Calu3 (cell line): ENCODE data around the gene RBL2. TPM values are rescaled to one million over a fixed set of nuclear protein-coding genes. Genes with fewer than 3 reads are reported as not detected.
"Not testable (repeated sequence)": the region's sequence is repeated elsewhere in the genome, so short reads cannot be mapped to it uniquely, and the experiment has no call there.

Experiments used
- BruUV-seq: library from RNA; stranded (reverse); fragments of 400-500 nt; replicated peaks from 2 replicates; lab custom pipeline; 2021; lab: Mats Ljungman, UMichigan
- CTCF ChIA-PET: fragments of 300-600 bp; sonication (Branson Sonifier 250); formaldehyde crosslinking; loops from one replicate; lab custom pipeline; 2022; ENCODE audit warnings: antibody characterized with exemption; lab: Charles Lee
- DNase-seq: peaks from one replicate; pipeline ENCODE4 v3.0.0; 2022
- H3K27ac Mint-ChIP-seq: one replicate; pipeline ENCODE4 v1.8.0; 2022; ENCODE audit warnings: mixed read lengths; ENCODE audit not compliant: unreplicated experiment
- H3K27me3 Mint-ChIP-seq: one replicate; pipeline ENCODE4 v1.8.0; 2022; ENCODE audit warnings: mixed read lengths; ENCODE audit not compliant: unreplicated experiment
- H3K36me3 Mint-ChIP-seq: one replicate; pipeline ENCODE4 v1.8.0; 2022; ENCODE audit warnings: mild to moderate bottlenecking, moderate library complexity, mixed read lengths; ENCODE audit not compliant: insufficient read depth, unreplicated experiment
- H3K4me1 Mint-ChIP-seq: one replicate; pipeline ENCODE4 v1.8.0; 2022; ENCODE audit warnings: mild to moderate bottlenecking, low read depth, mixed read lengths; ENCODE audit not compliant: unreplicated experiment
- H3K4me3 Mint-ChIP-seq: one replicate; pipeline ENCODE4 v1.8.0; 2022; ENCODE audit warnings: mild to moderate bottlenecking, low read depth, moderate library complexity, mixed read lengths; ENCODE audit not compliant: unreplicated experiment
- H3K9me3 Mint-ChIP-seq: one replicate; pipeline ENCODE4 v1.8.0; 2022; ENCODE audit warnings: low read depth, mixed read lengths; ENCODE audit not compliant: unreplicated experiment
- CTCF ChIP-seq: fragments of 200-600 bp; IDR thresholded peaks from one replicate; pipeline ENCODE4 v1.8.0; 2022; ENCODE audit warnings: antibody characterized with exemption; ENCODE audit not compliant: unreplicated experiment
- intact Hi-C: fragments of 100-400 bp; cut with micrococcal nuclease; formaldehyde crosslinking; loops from one replicate; pipeline ENCODE4 v1.10.0; 2022; ENCODE audit not compliant: unreplicated experiment
- total RNA-seq: library from RNA; stranded (reverse); gene quantifications from 2 replicates; pipeline ENCODE4 v1.2.3, GENCODE V29; 2022

RBL2 gene
- total RNA-seq, 1 experiment from 2014 or later, result 62.8 TPM

GRCh38 chr16:53511403-53512280, 77.4 kb downstream of the RBL2 start:
- Mint-ChIP-seq H3K4me1 (peaks cover 19% of the 10 kb centered on the region), H3K9me3 (no peaks in the 10 kb centered on the region), H3K36me3 (no peaks in the 10 kb centered on the region), H3K4me3 (peak overlapping the region; percentile 26), H3K27ac (peak overlapping the region; percentile 88), H3K27me3 (no peaks in the 10 kb centered on the region)
- CTCF ChIA-PET, result interaction anchor here (0.7 to 1.2 kb wide), 2 partner anchors 11 to 215 kb away, joined by 3 read pairs; no protein-coding TSS in a partner anchor
- intact Hi-C loops, result no loop called here
- TF ChIP-seq CTCF, result no peak
- BruUV-seq, result no TSS peak
- DNase-seq, result peak; percentile 63

GRCh38 chr16:53512795-53513194, 78.5 kb downstream of the RBL2 start:
- intact Hi-C loops, H3K27me3 Mint-ChIP-seq, H3K4me3 Mint-ChIP-seq, H3K27ac Mint-ChIP-seq, BruUV-seq, H3K36me3 Mint-ChIP-seq, H3K9me3 Mint-ChIP-seq, DNase-seq, CTCF ChIA-PET: not testable (repeated sequence)
- peaks cover 19% of the 10 kb centered on the region for H3K4me1 Mint-ChIP-seq

GRCh38 chr16:53515259-53515658, 81.0 kb downstream of the RBL2 start:
- intact Hi-C loops, result no loop called here
- no peak for TF ChIP-seq CTCF
- DNase-seq, result no peak
- H3K9me3 Mint-ChIP-seq, result no peaks in the 10 kb centered on the region
- H3K4me3 Mint-ChIP-seq, result no peak overlapping the region
- H3K27me3 Mint-ChIP-seq, result peaks cover 14% of the 10 kb centered on the region
- BruUV-seq, result no TSS peak
- CTCF ChIA-PET, result no interaction called here
- H3K36me3 Mint-ChIP-seq, result no peaks in the 10 kb centered on the region
- H3K4me1 Mint-ChIP-seq, result peaks cover 19% of the 10 kb centered on the region
- H3K27ac Mint-ChIP-seq, result no peak overlapping the region

GRCh38 chr16:53515811-53516210, 81.5 kb downstream of the RBL2 start:
- Mint-ChIP-seq H3K27me3 (peaks cover 14% of the 10 kb centered on the region), H3K4me1 (peaks cover 14% of the 10 kb centered on the region), H3K9me3 (no peaks in the 10 kb centered on the region), H3K4me3 (no peak overlapping the region), H3K27ac (no peak overlapping the region), H3K36me3 (no peaks in the 10 kb centered on the region)
- no TSS peak for BruUV-seq
- TF ChIP-seq CTCF, result no peak
- CTCF ChIA-PET, result no interaction called here
- no peak for DNase-seq
- intact Hi-C loops, result no loop called here

- no peaks in the 10 kb centered on the region for H3K9me3 Mint-ChIP-seq
- intact Hi-C loops, result no loop called here
- no peak overlapping the region for H3K27ac Mint-ChIP-seq
- TF ChIP-seq CTCF, result no peak
- H3K36me3 Mint-ChIP-seq, result no peaks in the 10 kb centered on the region
- no peak overlapping the region for H3K4me3 Mint-ChIP-seq
- BruUV-seq, result no TSS peak
- CTCF ChIA-PET, result no interaction called here
- peaks cover 19% of the 10 kb centered on the region for H3K27me3 Mint-ChIP-seq
- no peaks in the 10 kb centered on the region for H3K4me1 Mint-ChIP-seq
- DNase-seq, result no peak
Measured at GRCh38 chr16:53517851-53518250, 83.6 kb downstream of the RBL2 start.
